SW480 (cell line): ENCODE results near the gene TAP2.

Experiments
- DNase-seq: peaks from one replicate; pipeline ENCODE4 v3.0.0-alpha.2; 2016; ENCODE audit warnings: low spot score

TAP2 gene

DNA sequence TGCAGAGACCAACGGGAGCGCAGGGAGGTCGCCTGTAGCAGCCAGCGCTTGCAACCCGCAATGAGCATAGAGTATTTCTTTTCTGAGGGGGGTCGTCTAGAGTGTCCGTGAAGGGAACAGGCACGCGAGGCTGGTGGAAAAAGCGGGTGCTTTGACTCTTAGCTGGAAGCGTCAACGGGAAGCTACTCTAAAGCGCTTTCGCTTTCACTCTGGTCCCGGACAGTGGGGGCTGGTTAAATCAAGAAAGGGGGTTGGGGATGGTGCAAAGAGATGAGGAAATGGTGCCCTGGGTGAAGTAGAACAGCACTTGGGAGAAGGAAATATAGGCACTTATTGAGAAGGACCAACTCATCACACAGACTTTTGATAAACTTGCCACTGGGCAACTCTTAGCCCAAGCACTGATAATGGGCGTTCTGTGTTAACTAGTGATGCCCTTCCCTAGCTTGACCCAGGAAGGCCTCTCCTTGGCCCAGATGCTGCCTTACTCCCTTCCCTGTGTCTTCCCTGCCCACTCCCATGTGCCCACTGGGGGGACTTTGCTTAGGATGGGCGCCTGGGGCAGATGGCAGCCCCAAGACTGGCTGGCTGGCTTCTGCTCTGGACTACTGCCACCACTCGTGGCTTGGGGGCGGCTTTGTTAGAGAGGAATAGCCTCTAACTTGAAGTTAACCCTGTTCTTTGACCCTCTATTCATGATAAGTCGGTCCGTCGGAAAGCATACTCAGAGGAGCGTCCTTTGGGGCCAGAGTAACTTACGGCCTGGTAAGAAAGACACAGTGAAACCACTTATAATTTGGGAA lies 16.0 kb upstream of the TAP2 start:
- DNase-seq: peak; percentile 8

GRCh38 chr6:32853541-32854375 lies 15.2 kb upstream of the TAP2 start, which contains the start of the genes PSMB9 and TAP1:
Gene PSMB9, plus strand, starts transcription at chr6:32854192. Its CDS starts 38 bp downstream, at chr6:32854230.
Gene TAP1, minus strand, starts transcription at chr6:32853704. Its CDS starts 68 bp downstream, at chr6:32853636.
- peak; percentile 88 for DNase-seq

- DNase-seq: peak; percentile 52
Observed at GRCh38 chr6:32852844-32853540, 14.5 kb upstream of the TAP2 start.

GRCh38 chr6:32852018-32852843 lies 13.7 kb upstream of the TAP2 start:
- peak; percentile 8 for DNase-seq

- DNase-seq: no peak
Observed at GRCh38 chr6:32851025-32851424, 12.5 kb upstream of the TAP2 start.

DNA sequence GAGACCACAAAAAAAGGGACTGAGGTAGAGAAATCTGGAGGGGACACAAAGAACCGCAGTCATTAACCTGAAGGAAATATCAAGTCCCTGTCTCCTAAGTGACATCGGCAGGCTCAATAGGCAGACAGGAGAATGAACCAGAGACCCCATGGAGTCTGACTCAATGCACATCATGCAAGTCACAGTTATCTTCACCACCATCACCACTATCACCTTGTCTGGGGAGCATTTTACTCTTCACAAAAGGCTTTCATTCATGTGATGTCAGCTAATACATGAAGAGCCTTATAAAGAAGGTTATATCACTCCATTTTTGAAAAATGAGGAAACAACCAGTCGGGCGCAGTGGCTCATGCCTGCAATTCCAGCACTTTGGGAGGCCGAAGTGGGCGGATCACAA lies 10.6 kb upstream of the TAP2 start:
- no peak for DNase-seq

GRCh38 chr6:32847795-32848194 lies 9.3 kb upstream of the TAP2 start:
- DNase-seq: no peak

GRCh38 chr6:32847004-32847403 lies 8.5 kb upstream of the TAP2 start:
- DNase-seq: no peak

GRCh38 chr6:32845384-32845884 lies 6.9 kb upstream of the TAP2 start:
- DNase-seq: no peak

GRCh38 chr6:32844839-32845383 lies 6.4 kb upstream of the TAP2 start:
- no peak for DNase-seq

DNA sequence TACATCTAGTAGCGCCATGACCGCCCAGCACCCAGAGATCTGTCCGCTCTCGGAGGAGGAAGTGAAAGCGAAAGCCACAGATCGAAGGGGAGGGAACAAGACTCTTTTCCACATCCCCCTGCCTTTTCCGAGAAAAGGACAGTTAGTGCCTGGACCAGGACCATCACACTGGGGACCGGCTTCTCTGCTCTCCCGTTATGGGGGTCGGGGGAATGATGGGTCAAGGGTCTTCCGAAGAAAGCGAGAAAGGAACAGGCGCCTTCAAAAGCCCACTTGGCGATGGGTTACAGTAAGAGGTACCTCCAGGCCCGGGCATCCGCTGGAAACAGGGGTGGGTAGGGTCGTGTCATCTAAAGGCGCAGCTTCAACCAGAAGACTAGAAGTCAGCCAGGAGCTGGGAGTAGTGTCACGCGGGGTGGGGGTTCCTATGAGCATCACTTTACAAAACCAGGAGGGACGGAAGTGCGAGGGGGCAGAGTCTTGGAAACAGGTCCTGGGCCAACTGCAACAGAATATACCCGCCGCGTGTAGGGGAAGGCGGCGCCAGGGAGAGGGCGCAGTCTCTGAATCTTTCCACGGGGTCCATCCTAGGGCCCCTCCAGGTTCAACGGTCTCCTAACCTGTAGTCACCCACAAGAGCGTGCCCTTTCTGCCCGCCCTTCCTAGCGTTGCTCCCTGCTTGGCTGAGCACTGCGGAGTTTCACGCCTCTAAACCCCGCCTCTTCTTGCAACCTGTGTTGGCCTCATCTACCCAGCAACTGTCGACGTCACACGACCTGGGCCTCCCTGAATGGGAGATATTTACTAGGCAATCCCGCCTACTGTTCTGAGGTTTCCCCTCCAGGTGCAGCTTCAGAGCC lies 5.7 kb upstream of the TAP2 start, which contains the start of gene PSMB8:
TSS of gene PSMB8 (minus strand) at position 69 of the 860 bp plus-strand sequence. CDS start at position 18, 51 bp downstream.
- DNase-seq: peak; percentile 96

DNA sequence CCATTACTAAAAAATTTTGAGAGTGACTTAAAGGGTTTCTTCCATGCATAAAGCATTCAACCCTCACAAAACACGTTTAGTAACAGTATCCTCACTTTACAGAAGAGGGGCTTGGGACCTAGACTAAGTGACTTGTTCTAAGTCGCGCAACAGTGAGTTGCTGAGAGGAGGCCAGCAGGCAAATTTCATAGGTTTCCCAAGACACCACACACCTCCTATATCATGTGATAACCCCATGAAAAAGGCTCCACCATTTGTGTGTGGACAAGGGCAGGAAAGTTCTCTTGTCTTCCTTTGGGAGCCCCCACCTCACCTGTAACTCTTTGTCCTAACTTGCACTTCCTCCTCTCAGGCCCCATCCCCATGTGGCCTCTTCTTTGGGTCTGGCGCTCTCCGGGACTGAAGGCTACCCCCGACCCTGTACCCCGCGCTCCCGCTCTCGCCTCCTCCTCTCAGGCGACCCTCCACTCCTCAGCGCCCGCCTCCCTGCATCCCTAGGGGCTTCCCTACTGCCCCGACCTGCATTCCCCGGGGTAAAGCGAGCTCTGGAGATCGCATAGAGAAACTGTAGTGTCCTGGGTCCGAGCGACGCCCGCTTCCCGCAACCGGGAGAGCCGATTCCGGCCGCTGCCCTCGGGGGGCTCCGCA lies 4.9 kb upstream of the TAP2 start:
- DNase-seq: no peak

- DNase-seq: no peak
Observed at GRCh38 chr6:32842690-32843089, 4.2 kb upstream of the TAP2 start.

DNA sequence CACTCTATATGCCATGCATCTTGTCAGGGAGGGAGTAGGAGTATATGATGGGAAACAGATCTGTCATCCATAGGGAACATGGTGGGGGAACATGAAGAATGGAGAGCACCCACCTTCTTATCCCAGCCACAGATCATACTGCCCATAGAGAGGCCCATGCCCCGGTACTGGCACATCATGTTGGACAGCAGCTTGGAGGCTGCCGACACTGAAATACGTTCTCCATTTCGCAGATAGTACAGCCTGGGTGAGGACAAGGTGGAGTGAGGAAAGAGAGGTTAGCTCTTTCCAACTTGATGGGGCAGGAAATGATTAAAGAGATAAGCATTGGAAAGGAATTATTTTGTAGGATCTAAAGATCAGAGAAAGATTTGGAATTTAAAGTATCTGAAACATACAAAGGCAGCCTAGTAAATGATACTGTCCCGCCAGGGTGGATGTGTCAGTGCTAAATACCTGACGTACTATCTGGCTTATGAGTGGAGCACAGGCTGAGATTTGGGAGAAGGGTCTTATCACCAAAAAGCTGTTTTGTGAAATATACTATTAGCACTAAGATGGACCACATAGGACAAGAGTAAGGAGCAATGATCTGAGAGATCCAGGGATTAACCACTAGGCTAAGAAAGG lies 3.6 kb upstream of the TAP2 start:
- no peak for DNase-seq

GRCh38 chr6:32840604-32841246 lies 2.2 kb upstream of the TAP2 start:
- no peak for DNase-seq

- no peak for DNase-seq
Observed at GRCh38 chr6:32839356-32839755, 817 bp upstream of the TAP2 start.

DNA sequence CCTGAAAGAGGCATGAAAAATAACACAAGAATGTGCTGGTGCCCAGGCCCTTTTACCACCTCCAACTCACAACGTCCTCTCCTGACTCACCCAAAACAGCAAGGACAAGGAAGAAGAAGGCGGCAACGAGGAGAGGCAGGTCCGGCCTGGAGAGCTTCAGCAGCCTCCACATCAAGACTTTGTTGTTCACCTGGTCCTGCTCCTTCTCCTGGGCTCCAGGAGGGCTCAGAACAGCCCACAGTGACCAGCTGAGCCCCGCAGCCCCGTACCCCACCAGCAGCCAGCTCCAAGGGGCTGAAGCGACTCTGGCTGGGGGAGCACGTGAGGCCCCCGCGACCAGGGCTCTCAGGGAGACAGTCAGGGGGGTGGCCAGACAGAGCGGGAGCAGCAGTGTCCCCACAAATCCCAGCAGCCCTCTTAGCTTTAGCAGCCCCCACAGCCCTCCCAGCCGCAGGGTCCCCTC lies 857 bp downstream of the TAP2 start:
- peak; percentile 38 for DNase-seq

GRCh38 chr6:32836873-32837272 lies 1.7 kb downstream of the TAP2 start:
- no peak for DNase-seq
